WERI-Rb-1 (cell line): ENCODE results near the gene TC2N.

Source experiments
- DNase-seq: peaks from one replicate; pipeline ENCODE4 v3.0.0-alpha.2; 2020
- H3K27ac ChIP-seq: fragments of 250-450 bp; sonication (Bioruptor Pico); 2 replicates; pipeline ENCODE4 v1.5.1; 2020; ENCODE audit warnings: mild to moderate bottlenecking, moderate library complexity
- H3K27me3 ChIP-seq: fragments of 250-450 bp; sonication (Bioruptor Pico); 2 replicates; pipeline ENCODE4 v1.5.1; 2021; ENCODE audit warnings: mild to moderate bottlenecking, low read depth, moderate library complexity; ENCODE audit not compliant: insufficient read depth, severe bottlenecking
- H3K36me3 ChIP-seq: fragments of 250-450 bp; sonication (Bioruptor Pico); 2 replicates; pipeline ENCODE4 v1.5.1; 2020; ENCODE audit warnings: mild to moderate bottlenecking, moderate library complexity
- H3K4me3 ChIP-seq: 2 replicates; pipeline ENCODE4 v1.5.1; 2011; ENCODE audit warnings: low read depth, mild to moderate bottlenecking, control low read depth, low read length
- H3K9me3 ChIP-seq: fragments of 250-450 bp; sonication (Bioruptor Pico); 2 replicates; pipeline ENCODE4 v1.5.1; 2021; ENCODE audit warnings: mild to moderate bottlenecking, moderate library complexity; ENCODE audit not compliant: severe bottlenecking
- TF ChIP-seq, protein P1 (sequence below): IDR thresholded peaks from 2 replicates; pipeline ENCODE4 v1.5.1; 2011; ENCODE audit warnings: low read depth, mild to moderate bottlenecking, control low read depth, inconsistent platforms, low read length

The TC2N gene

DNA sequence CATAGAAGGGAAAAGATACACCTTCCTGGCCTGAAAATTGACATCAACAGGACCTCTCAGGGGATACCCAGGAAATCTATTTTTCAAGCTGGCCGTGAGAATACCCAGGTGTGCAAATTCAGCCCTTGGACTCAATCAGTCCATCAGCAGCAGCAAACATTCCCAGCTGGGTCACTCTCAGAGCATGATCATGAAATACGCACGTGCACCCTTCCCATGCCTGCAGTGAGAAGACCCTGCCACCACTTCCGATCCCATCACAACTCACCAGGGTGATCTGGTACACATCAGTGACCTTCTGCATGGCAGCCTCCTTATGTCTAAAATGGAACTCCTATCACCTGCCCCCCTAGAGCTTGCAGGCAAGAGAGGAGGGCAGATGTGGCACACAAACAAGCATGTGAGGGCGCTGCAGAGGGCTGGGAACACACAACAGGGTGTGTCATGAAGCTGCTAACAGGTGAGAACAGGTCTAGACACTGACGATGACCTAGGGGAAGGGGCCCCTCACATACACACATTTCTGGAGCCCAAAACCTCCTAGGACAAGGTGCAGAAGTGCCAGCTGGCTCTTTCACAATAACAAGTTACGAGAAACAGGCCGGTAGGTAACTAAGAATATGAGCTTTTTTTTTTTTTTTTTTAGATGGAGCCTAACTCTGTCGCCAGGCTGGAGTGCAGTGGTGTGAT lies 37.8 kb upstream of the TC2N start:
- H3K9me3 ChIP-seq, result no peaks in the 10 kb centered on the region
- no peaks in the 10 kb centered on the region for H3K27me3 ChIP-seq
- no peak for DNase-seq
- no peak overlapping the region for H3K4me3 ChIP-seq
- H3K27ac ChIP-seq, result no peak overlapping the region
- TF ChIP-seq, protein P1, sequence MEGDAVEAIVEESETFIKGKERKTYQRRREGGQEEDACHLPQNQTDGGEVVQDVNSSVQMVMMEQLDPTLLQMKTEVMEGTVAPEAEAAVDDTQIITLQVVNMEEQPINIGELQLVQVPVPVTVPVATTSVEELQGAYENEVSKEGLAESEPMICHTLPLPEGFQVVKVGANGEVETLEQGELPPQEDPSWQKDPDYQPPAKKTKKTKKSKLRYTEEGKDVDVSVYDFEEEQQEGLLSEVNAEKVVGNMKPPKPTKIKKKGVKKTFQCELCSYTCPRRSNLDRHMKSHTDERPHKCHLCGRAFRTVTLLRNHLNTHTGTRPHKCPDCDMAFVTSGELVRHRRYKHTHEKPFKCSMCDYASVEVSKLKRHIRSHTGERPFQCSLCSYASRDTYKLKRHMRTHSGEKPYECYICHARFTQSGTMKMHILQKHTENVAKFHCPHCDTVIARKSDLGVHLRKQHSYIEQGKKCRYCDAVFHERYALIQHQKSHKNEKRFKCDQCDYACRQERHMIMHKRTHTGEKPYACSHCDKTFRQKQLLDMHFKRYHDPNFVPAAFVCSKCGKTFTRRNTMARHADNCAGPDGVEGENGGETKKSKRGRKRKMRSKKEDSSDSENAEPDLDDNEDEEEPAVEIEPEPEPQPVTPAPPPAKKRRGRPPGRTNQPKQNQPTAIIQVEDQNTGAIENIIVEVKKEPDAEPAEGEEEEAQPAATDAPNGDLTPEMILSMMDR, result no peak
- no peaks in the 10 kb centered on the region for H3K36me3 ChIP-seq

DNA sequence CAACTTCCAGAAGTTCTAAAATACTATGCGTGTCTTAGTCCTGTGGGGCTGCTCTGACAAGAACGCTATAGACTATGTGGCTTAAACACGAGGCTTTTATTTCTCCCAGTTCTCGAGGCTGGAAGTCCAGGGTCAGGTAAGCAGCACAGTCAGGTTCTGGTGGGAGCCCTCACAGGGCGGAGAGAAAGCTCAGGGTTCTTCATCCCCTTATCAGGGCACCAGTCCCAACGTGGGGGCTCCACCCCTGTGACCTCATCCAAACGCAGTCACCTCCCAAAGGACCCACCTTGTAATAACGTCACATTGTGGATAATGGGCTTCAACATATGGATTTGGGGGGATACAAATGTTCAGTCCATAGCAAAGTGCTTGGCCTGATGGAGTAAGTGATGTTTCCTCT lies 37.1 kb upstream of the TC2N start:
- TF ChIP-seq, protein P1, result no peak
- no peaks in the 10 kb centered on the region for H3K36me3 ChIP-seq
- H3K9me3 ChIP-seq, result no peaks in the 10 kb centered on the region
- DNase-seq, result no peak
- no peaks in the 10 kb centered on the region for H3K27me3 ChIP-seq
- H3K4me3 ChIP-seq, result no peak overlapping the region
- no peak overlapping the region for H3K27ac ChIP-seq

DNA sequence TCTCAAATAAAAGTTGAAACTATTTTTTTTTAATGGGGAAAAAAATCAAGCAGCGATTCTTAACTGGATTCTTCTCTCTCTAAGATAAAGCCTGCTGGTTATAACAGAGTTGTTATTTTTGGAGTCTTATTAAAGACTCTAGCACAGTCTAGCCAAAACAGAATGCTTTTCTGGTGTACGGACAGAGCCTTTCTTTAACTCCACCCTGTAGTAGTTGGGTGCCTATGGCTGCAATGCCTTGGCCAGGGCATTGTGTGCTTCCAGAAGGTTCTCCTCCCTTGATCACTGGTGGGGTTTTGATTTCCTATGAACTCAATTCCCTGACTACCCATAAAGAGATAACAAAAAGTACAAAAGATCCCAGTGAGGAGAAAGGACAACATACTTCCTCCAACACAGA lies 35.7 kb upstream of the TC2N start:
- Histone ChIP-seq H3K27me3 (no peaks in the 10 kb centered on the region), H3K9me3 (no peaks in the 10 kb centered on the region), H3K4me3 (no peak overlapping the region), H3K36me3 (no peaks in the 10 kb centered on the region), H3K27ac (no peak overlapping the region)
- DNase-seq, result no peak
- TF ChIP-seq, protein P1, result no peak

DNA sequence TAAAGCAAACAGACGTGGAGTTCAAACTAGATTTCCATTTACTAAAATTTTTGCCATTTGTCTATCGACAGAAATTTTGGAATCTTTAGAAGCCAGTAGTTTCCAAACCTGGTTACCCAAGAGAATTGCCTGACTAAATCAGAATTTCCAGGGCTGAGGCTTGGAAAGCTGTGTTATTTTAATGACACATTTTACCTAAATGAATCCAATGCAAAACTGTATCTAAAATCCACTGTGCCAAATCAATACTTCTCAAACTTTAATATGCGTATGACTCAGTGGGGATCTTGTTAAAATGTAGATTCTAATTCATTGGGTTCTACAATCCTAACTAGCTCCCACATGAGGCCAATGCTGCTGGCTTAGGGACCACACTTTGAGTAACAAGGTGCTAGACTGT lies 35.0 kb upstream of the TC2N start:
- no peaks in the 10 kb centered on the region for H3K27me3 ChIP-seq
- DNase-seq, result no peak
- no peak overlapping the region for H3K4me3 ChIP-seq
- no peaks in the 10 kb centered on the region for H3K36me3 ChIP-seq
- H3K27ac ChIP-seq, result no peak overlapping the region
- TF ChIP-seq, protein P1, result no peak
- H3K9me3 ChIP-seq, result no peaks in the 10 kb centered on the region

DNA sequence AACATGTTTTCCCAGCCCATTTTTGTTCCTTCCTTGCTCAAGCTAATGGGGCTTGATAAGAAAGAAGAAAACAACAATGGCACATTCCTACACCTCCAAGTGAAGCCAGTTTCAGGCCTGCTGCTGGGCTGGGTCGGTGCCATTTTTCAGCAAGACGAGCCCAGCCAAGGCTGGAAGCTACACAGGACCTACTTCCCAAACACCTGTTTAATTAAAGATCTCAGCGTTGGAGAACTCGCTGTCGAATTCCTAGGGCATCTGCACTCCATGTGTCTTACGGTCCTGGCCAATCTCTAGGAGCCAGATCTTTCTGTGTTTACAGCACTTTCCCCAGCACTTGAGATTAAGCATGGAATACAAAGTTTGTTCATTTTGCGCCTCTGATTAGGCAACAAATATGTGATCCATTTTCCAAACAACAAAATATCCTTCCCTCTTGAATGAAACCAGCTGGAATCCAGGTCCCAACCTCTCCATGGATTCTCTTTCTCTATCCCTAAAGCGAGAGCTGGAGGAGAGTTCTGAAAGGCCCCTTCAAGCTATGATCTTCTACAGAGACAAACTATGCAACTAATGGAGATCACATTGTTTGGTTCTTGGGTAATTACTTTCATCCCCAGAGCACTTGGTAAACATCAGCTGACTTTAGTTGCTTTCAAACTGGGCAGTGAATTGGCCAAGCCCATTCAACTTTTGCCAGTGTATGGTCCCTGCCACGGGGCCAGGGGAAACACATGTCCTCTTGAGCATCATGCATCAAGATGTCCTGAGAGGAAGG lies 34.3 kb upstream of the TC2N start:
- TF ChIP-seq, protein P1, result no peak
- no peak for DNase-seq

More for the DNA sequence above, 34.3 kb upstream of the TC2N start:
- Histone ChIP-seq H3K4me3 (no peak overlapping the region), H3K36me3 (no peaks in the 10 kb centered on the region), H3K27me3 (no peaks in the 10 kb centered on the region), H3K9me3 (no peaks in the 10 kb centered on the region), H3K27ac (no peak overlapping the region)
